DMS153 treated with DMSO at 0.1 percent for 48 hours (cell line): ENCODE measurements around the gene WDR7.
"Not testable (repeated sequence)": the region's sequence is repeated elsewhere in the genome, so short reads cannot be mapped to it uniquely, and the experiment has no call there.

ENCODE experiments used
- DNase-seq: peaks from one replicate; lab custom pipeline; 2025; ENCODE audit not compliant: unreplicated experiment; lab: John Stamatoyannopoulos, UW

WDR7 gene

GRCh38 chr18:56652802-56653201 is 1.6 kb downstream of the WDR7 start:
- DNase-seq: no peak

GRCh38 chr18:56654280-56654679 is 3.1 kb downstream of the WDR7 start:
- not testable (repeated sequence) for DNase-seq

GRCh38 chr18:56658261-56658660 is 7.1 kb downstream of the WDR7 start:
- DNase-seq: no peak

- DNase-seq: no peak
Measured at GRCh38 chr18:56659111-56659510, 8.0 kb downstream of the WDR7 start.

GRCh38 chr18:56660655-56661054 is 9.5 kb downstream of the WDR7 start:
- DNase-seq: no peak

- no peak for DNase-seq
Measured at GRCh38 chr18:56661360-56662062, 10.4 kb downstream of the WDR7 start.

GRCh38 chr18:56662063-56662408 is 10.9 kb downstream of the WDR7 start:
- no peak for DNase-seq

GRCh38 chr18:56662502-56662901 is 11.3 kb downstream of the WDR7 start:
- no peak for DNase-seq

GRCh38 chr18:56662902-56663301 is 11.7 kb downstream of the WDR7 start:
- DNase-seq: no peak

GRCh38 chr18:56672391-56672790 is 21.2 kb downstream of the WDR7 start:
- DNase-seq: no peak

GRCh38 chr18:56672981-56673380 is 21.8 kb downstream of the WDR7 start:
- DNase-seq: no peak

GRCh38 chr18:56676639-56677038 is 25.5 kb downstream of the WDR7 start:
- no peak for DNase-seq

- DNase-seq: no peak
Measured at GRCh38 chr18:56678836-56679565, 27.8 kb downstream of the WDR7 start.

GRCh38 chr18:56684277-56684676 is 33.1 kb downstream of the WDR7 start:
- no peak for DNase-seq

GRCh38 chr18:56691530-56691929 is 40.4 kb downstream of the WDR7 start:
- no peak for DNase-seq

GRCh38 chr18:56696966-56697365 is 45.8 kb downstream of the WDR7 start:
- DNase-seq: no peak

GRCh38 chr18:56702946-56703345 is 51.8 kb downstream of the WDR7 start:
- peak; percentile 21 for DNase-seq

GRCh38 chr18:56709463-56709862 is 58.3 kb downstream of the WDR7 start:
- no peak for DNase-seq

- DNase-seq: no peak
Measured at GRCh38 chr18:56711708-56712445, 60.7 kb downstream of the WDR7 start.

GRCh38 chr18:56712761-56713160 is 61.6 kb downstream of the WDR7 start:
- no peak for DNase-seq

- DNase-seq: no peak
Measured at GRCh38 chr18:56715121-56715520, 64.0 kb downstream of the WDR7 start.

- DNase-seq: no peak
Measured at GRCh38 chr18:56716692-56717146, 65.6 kb downstream of the WDR7 start.
